ENCODE measurements around the gene GALNT17. TPM values are rescaled to one million over a fixed set of nuclear protein-coding genes. Genes with fewer than 3 reads are reported as not detected.

The GALNT17 gene
- total RNA-seq, 3 donors from 2014 or later: 1.2 to 9.9 (median 3.3) TPM

DNA sequence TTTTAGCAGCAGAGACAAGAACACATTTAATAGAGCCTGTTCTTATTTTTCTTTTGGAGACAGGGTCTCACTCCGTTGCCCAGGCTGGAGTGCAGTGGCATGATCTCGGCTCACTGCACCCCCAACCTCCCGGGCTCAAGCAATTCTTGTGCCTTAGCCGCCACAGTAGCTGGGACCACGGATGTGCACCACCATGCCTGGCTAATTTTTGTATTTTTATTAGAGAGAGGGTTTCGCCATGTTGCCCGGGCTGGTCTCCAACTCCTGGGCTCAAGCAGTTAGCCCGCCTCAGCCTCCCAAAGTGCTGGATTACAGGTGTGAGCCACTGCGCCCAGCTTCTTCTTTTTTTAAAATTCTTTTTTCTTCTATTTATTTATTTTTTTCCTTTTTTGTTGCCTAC is 23.3 kb downstream of the GALNT17 start:
- intact Hi-C loops (cut with DNase I; ENCODE audit: low total_unique reads): no loop called here

DNA sequence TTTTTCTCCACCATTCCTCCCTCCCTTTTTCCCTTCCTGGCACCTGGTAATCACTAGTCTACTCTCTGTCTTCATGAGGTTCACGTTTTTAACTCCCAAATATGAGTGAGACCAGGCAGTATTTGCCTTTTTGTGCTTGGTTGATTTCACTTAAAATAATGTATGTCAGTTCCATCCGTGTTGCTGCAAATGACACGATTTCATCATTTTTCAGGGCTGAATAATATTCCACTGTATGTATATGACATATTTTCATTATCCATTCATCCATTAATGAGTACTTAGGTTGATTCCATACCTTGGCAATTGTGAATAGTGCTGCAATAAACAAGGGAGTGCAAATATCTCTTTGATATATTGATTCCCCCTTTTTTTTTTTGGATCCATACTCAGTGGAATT is 25.8 kb downstream of the GALNT17 start:
- intact Hi-C loops (cut with DNase I; ENCODE audit: low total_unique reads): no loop called here
- no peaks in the 10 kb centered on the region for H3K36me3 ChIP-seq
- no peak for DNase-seq (ENCODE audit: low spot score in 2 of 2)
- TF ChIP-seq, protein P1, sequence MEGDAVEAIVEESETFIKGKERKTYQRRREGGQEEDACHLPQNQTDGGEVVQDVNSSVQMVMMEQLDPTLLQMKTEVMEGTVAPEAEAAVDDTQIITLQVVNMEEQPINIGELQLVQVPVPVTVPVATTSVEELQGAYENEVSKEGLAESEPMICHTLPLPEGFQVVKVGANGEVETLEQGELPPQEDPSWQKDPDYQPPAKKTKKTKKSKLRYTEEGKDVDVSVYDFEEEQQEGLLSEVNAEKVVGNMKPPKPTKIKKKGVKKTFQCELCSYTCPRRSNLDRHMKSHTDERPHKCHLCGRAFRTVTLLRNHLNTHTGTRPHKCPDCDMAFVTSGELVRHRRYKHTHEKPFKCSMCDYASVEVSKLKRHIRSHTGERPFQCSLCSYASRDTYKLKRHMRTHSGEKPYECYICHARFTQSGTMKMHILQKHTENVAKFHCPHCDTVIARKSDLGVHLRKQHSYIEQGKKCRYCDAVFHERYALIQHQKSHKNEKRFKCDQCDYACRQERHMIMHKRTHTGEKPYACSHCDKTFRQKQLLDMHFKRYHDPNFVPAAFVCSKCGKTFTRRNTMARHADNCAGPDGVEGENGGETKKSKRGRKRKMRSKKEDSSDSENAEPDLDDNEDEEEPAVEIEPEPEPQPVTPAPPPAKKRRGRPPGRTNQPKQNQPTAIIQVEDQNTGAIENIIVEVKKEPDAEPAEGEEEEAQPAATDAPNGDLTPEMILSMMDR (IDR thresholded peaks at IDR 0.05): no peak
- H3K27ac ChIP-seq: no peak overlapping the region
- no peaks in the 10 kb centered on the region for H3K27me3 ChIP-seq
- peaks cover 0 to 5% of the 10 kb centered on the region in 2 donors for H3K9me3 ChIP-seq
- H3K4me1 ChIP-seq: no peaks in the 10 kb centered on the region
- no peak overlapping the region for H3K4me3 ChIP-seq

More for the DNA sequence above, 23.3 kb downstream of the GALNT17 start:
- no peak overlapping the region for H3K27ac ChIP-seq
- H3K27me3 ChIP-seq: no peaks in the 10 kb centered on the region
- TF ChIP-seq POLR2AphosphoS5 (IDR thresholded peaks at IDR 0.05) (no peak), POLR2A (IDR thresholded peaks at IDR 0.05) (no peak)
- TF ChIP-seq, protein P1 (IDR thresholded peaks at IDR 0.05): no peak
- no peaks in the 10 kb centered on the region for H3K36me3 ChIP-seq
- H3K4me3 ChIP-seq: no peak overlapping the region
- H3K4me1 ChIP-seq: no peaks in the 10 kb centered on the region
- no peak for DNase-seq (ENCODE audit: low spot score in 2 of 2)
- peaks cover 5 to 8% of the 10 kb centered on the region in 2 donors for H3K9me3 ChIP-seq

DNA sequence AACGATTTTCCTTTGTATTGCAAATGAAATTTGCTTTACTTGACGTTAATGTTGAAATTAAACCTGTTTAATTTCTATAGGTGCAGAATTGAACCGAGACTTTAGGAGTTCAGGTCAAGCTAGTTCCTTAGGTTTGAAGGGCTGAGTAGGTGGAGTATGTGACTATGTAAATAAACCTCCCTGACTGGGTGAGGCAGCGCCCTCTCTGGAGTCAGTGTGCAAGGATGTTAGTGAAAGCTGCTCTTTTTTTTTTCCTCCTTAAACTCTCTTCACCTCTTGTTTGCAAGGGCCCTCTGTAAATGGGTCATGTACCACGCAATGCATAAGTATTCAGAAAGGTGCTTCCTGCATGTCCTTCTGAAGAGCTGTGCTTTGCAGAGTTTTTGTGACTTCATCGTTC is 33.8 kb downstream of the GALNT17 start:
- H3K36me3 ChIP-seq: no peaks in the 10 kb centered on the region
- no peak overlapping the region for H3K27ac ChIP-seq
- H3K27me3 ChIP-seq: no peaks in the 10 kb centered on the region
- TF ChIP-seq POLR2AphosphoS5 (IDR thresholded peaks at IDR 0.05): no peak
- TF ChIP-seq, protein P1 (IDR thresholded peaks at IDR 0.05): no peak
- TF ChIP-seq POLR2A (IDR thresholded peaks at IDR 0.05): no peak
- H3K9me3 ChIP-seq: no peaks in the 10 kb centered on the region
- no peak for DNase-seq (ENCODE audit: low spot score in 2 of 2)
- no peak overlapping the region for H3K4me3 ChIP-seq
- intact Hi-C loops (cut with DNase I; ENCODE audit: low total_unique reads): no loop called here
- no peaks in the 10 kb centered on the region for H3K4me1 ChIP-seq

DNA sequence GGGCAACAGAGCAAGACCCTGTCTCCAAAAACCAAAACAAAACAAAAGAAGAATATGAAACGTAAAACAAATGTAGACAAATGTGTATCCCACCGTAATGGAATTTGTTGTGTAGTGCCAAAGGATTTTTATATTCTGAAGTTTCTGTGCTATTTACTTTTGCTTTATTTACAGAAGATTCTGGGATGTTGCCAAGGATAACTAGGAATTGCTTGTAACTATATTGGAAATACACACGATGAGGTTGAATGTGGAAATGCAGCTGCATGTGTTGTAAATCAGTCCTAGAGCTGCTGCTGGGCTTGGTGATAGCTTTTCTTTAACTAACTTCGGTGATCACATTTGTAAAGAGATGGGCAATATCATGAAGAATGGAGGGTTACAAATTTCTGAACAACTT is 39.5 kb downstream of the GALNT17 start:
- DNase-seq (ENCODE audit: low spot score in 2 of 2): no peak
- H3K4me3 ChIP-seq: no peak overlapping the region
- intact Hi-C loops (cut with DNase I; ENCODE audit: low total_unique reads): no loop called here
- H3K27ac ChIP-seq: no peak overlapping the region
- TF ChIP-seq POLR2A (IDR thresholded peaks at IDR 0.05): no peak
- TF ChIP-seq, protein P1 (IDR thresholded peaks at IDR 0.05): no peak
- TF ChIP-seq POLR2AphosphoS5 (IDR thresholded peaks at IDR 0.05): no peak
- H3K27me3 ChIP-seq: no peaks in the 10 kb centered on the region
- no peaks in the 10 kb centered on the region for H3K36me3 ChIP-seq
- no peaks in the 10 kb centered on the region for H3K9me3 ChIP-seq
- no peaks in the 10 kb centered on the region for H3K4me1 ChIP-seq

DNA sequence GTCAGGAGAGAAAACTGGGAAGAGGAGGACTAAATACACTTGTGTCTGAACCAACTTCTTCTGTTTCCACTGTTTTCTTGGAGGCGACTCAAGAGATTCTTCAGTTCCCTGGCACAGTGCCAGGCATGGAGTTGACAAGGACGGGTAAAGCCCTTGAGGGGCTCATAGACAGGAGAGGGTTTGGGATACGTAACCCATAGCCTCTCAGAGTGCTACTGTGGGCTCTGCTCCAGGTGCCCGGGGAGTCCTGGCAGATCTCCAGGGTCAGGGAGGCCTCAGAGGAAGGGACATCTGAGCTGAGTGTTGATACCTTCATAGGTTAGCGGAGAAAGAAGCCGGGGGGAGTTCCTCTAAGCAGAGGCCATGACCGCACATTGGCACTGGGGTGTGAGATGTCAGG is 42.0 kb downstream of the GALNT17 start:
- H3K4me1 ChIP-seq: no peaks in the 10 kb centered on the region
- H3K36me3 ChIP-seq: no peaks in the 10 kb centered on the region
- H3K27ac ChIP-seq: no peak overlapping the region
- no peak for DNase-seq (ENCODE audit: low spot score in 2 of 2)
- TF ChIP-seq POLR2A (IDR thresholded peaks at IDR 0.05) (no peak), POLR2AphosphoS5 (IDR thresholded peaks at IDR 0.05) (no peak)
- TF ChIP-seq, protein P1 (IDR thresholded peaks at IDR 0.05): no peak
- no peaks in the 10 kb centered on the region for H3K27me3 ChIP-seq
- intact Hi-C loops (cut with DNase I; ENCODE audit: low total_unique reads): no loop called here
- no peak overlapping the region for H3K4me3 ChIP-seq
- H3K9me3 ChIP-seq: peaks cover 0 to 9% of the 10 kb centered on the region in 2 donors

Measured in breast epithelium (tissue), 4 donors.